Hepatocyte (in vitro differentiated cells): ENCODE results near the gene WDR53.

Experiments
- EZH2phosphoT487 ChIP-seq: fragments of 200-600 bp; sonication (generic); IDR thresholded peaks from one replicate; pipeline ENCODE4 v1.6.1; 2018; ENCODE audit warnings: antibody characterized with exemption, mild to moderate bottlenecking, low read depth, moderate library complexity; ENCODE audit not compliant: unreplicated experiment, severe bottlenecking
- TF ChIP-seq, protein P1 (sequence below): fragments of 200-600 bp; sonication (generic); IDR thresholded peaks from 2 replicates; pipeline ENCODE4 v1.5.1; 2016; ENCODE audit warnings: antibody characterized with exemption, mild to moderate bottlenecking; ENCODE audit not compliant: poor library complexity

DNA sequence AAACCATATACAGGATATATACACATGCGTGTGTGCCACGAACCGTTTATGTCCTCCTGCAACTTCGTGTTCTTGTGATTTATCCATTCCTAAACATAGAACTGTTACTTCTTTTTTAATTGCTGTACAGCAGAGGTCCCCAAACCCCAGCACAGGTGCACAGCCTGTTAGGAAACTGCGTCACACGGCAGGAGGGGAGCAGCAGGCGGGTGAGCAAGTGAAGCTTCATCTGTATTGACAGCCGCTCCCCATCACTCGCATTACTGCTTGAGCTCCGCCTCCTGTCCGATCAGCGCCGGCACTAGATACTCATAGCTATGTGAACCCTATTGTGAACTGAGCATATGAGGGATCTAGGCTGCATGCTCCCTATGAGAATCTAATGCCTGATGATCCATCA is 36.2 kb upstream of the WDR53 start:
- TF ChIP-seq, protein P1, sequence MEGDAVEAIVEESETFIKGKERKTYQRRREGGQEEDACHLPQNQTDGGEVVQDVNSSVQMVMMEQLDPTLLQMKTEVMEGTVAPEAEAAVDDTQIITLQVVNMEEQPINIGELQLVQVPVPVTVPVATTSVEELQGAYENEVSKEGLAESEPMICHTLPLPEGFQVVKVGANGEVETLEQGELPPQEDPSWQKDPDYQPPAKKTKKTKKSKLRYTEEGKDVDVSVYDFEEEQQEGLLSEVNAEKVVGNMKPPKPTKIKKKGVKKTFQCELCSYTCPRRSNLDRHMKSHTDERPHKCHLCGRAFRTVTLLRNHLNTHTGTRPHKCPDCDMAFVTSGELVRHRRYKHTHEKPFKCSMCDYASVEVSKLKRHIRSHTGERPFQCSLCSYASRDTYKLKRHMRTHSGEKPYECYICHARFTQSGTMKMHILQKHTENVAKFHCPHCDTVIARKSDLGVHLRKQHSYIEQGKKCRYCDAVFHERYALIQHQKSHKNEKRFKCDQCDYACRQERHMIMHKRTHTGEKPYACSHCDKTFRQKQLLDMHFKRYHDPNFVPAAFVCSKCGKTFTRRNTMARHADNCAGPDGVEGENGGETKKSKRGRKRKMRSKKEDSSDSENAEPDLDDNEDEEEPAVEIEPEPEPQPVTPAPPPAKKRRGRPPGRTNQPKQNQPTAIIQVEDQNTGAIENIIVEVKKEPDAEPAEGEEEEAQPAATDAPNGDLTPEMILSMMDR, result no peak
- no peak for TF ChIP-seq EZH2phosphoT487
